ENCODE data around the gene HES2.

DNA sequence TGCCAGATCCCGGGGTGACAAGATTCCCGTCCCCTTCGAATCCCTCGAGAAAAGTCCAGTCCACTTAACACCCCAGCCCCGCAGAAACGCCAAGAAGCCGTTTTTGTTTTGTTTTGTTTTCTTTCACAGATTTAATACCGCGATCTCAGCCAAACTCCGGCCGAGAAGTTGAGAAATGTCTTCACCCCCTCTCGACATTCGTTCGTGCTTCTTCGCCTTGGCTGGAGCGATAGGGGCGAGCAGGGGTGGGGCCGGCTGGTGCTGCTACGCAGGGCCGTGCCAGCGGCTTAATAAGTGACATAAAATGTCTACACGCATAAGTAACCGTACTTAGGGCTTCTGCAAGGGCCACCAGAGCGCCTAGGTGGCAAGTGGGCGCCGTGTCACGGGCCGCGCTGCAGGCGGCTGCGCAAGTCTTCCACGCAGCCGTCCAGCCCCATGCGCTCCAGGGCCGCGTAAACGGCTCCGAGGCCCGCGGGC lies 41.4 kb upstream of the HES2 start:
- no peak for TF ChIP-seq ZFP30 (CRISPR knock-in tag; IDR thresholded peaks at IDR 0.05)
- TF ChIP-seq ZNF8 (CRISPR knock-in tag; IDR thresholded peaks at IDR 0.05), result no peak
- TF ChIP-seq ZNF565 (CRISPR knock-in tag; conservative IDR thresholded peaks at IDR 0.05; ENCODE audit: low read depth), result no peak
- no peak for TF ChIP-seq PATZ1 (CRISPR knock-in tag; IDR thresholded peaks at IDR 0.05; ENCODE audit: borderline replicate concordance)
- TF ChIP-seq ARNTL (CRISPR knock-in tag; IDR thresholded peaks at IDR 0.05; ENCODE audit: borderline replicate concordance, low read depth), result no peak
- no peak for TF ChIP-seq POU6F1 (CRISPR knock-in tag; IDR thresholded peaks at IDR 0.05; ENCODE audit: borderline replicate concordance, low read depth)
- TF ChIP-seq, protein P1, sequence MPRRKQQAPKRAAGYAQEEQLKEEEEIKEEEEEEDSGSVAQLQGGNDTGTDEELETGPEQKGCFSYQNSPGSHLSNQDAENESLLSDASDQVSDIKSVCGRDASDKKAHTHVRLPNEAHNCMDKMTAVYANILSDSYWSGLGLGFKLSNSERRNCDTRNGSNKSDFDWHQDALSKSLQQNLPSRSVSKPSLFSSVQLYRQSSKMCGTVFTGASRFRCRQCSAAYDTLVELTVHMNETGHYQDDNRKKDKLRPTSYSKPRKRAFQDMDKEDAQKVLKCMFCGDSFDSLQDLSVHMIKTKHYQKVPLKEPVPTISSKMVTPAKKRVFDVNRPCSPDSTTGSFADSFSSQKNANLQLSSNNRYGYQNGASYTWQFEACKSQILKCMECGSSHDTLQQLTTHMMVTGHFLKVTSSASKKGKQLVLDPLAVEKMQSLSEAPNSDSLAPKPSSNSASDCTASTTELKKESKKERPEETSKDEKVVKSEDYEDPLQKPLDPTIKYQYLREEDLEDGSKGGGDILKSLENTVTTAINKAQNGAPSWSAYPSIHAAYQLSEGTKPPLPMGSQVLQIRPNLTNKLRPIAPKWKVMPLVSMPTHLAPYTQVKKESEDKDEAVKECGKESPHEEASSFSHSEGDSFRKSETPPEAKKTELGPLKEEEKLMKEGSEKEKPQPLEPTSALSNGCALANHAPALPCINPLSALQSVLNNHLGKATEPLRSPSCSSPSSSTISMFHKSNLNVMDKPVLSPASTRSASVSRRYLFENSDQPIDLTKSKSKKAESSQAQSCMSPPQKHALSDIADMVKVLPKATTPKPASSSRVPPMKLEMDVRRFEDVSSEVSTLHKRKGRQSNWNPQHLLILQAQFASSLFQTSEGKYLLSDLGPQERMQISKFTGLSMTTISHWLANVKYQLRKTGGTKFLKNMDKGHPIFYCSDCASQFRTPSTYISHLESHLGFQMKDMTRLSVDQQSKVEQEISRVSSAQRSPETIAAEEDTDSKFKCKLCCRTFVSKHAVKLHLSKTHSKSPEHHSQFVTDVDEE (CRISPR knock-in tag; IDR thresholded peaks at IDR 0.05), result no peak
- TF ChIP-seq ISL1 (CRISPR knock-in tag; IDR thresholded peaks at IDR 0.05), result no peak
- no peak for TF ChIP-seq ZFP3 (CRISPR knock-in tag; IDR thresholded peaks at IDR 0.05)
- TF ChIP-seq SNAI2 (CRISPR knock-in tag; IDR thresholded peaks at IDR 0.05), result no peak

Data from SK-N-SH treated with all-trans-retinoic acid at 6 μM for 48 hours (cell line).